ENCODE results near the gene ANAPC16.
"Not testable (repeated sequence)": the region's sequence is repeated elsewhere in the genome, so short reads cannot be mapped to it uniquely, and the experiment has no call there.

Gene ANAPC16

GRCh38 chr10:72224191-72224590, 8.4 kb downstream of the ANAPC16 start:
- not testable (repeated sequence) for H3K27me3 Mint-ChIP-seq, DNase-seq, H3K4me3 Mint-ChIP-seq, H3K9me3 Mint-ChIP-seq
- Mint-ChIP-seq H3K27ac (peak overlapping the region; percentile 90), H3K36me3 (ENCODE audit: low read depth) (peaks cover 76% of the 10 kb centered on the region), H3K4me1 (ENCODE audit: low read depth) (peaks cover 60% of the 10 kb centered on the region)

GRCh38 chr10:72226418-72227027, 10.7 kb downstream of the ANAPC16 start:
- Mint-ChIP-seq H3K9me3 (no peaks in the 10 kb centered on the region), H3K27ac (peak overlapping the region; percentile 85), H3K4me3 (no peak overlapping the region), H3K27me3 (no peaks in the 10 kb centered on the region), H3K4me1 (ENCODE audit: low read depth) (peaks cover 60% of the 10 kb centered on the region), H3K36me3 (ENCODE audit: low read depth) (peaks cover 76% of the 10 kb centered on the region)
- DNase-seq = no peak

- no peak overlapping the region for H3K4me3 Mint-ChIP-seq
- peak overlapping the region; percentile 18 for H3K27ac Mint-ChIP-seq
- peaks cover 56% of the 10 kb centered on the region for H3K4me1 Mint-ChIP-seq (ENCODE audit: low read depth)
Measured at GRCh38 chr10:72227826-72228225, 12.0 kb downstream of the ANAPC16 start.

GRCh38 chr10:72228318-72228751, 12.5 kb downstream of the ANAPC16 start:
- Mint-ChIP-seq H3K4me3 (no peak overlapping the region), H3K27me3 (no peaks in the 10 kb centered on the region), H3K9me3 (no peaks in the 10 kb centered on the region), H3K27ac (peak overlapping the region; percentile 73), H3K4me1 (ENCODE audit: low read depth) (peaks cover 54% of the 10 kb centered on the region), H3K36me3 (ENCODE audit: low read depth) (peaks cover 76% of the 10 kb centered on the region)
- no peak for DNase-seq

More at GRCh38 chr10:72227826-72228225, 12.0 kb downstream of the ANAPC16 start:
- no peak for DNase-seq
- Mint-ChIP-seq H3K27me3 (no peaks in the 10 kb centered on the region), H3K36me3 (ENCODE audit: low read depth) (peaks cover 73% of the 10 kb centered on the region), H3K9me3 (no peaks in the 10 kb centered on the region)

- no peak overlapping the region for H3K4me3 Mint-ChIP-seq
- peaks cover 75% of the 10 kb centered on the region for H3K36me3 Mint-ChIP-seq (ENCODE audit: low read depth)
- H3K27ac Mint-ChIP-seq = peak overlapping the region; percentile 41
Measured at GRCh38 chr10:72229261-72230251, 13.7 kb downstream of the ANAPC16 start.

GRCh38 chr10:72233621-72234020, 17.8 kb downstream of the ANAPC16 start:
- Mint-ChIP-seq H3K4me1 (ENCODE audit: low read depth) (peaks cover 28% of the 10 kb centered on the region), H3K27me3 (no peaks in the 10 kb centered on the region), H3K4me3 (no peak overlapping the region), H3K36me3 (ENCODE audit: low read depth) (peaks cover 81% of the 10 kb centered on the region), H3K27ac (no peak overlapping the region), H3K9me3 (no peaks in the 10 kb centered on the region)
- DNase-seq = no peak

More at GRCh38 chr10:72229261-72230251, 13.7 kb downstream of the ANAPC16 start:
- Mint-ChIP-seq H3K27me3 (no peaks in the 10 kb centered on the region), H3K9me3 (no peaks in the 10 kb centered on the region), H3K4me1 (ENCODE audit: low read depth) (peaks cover 44% of the 10 kb centered on the region)
- no peak for DNase-seq

- Mint-ChIP-seq H3K27me3 (no peaks in the 10 kb centered on the region), H3K4me3 (no peak overlapping the region), H3K36me3 (ENCODE audit: low read depth) (peaks cover 71% of the 10 kb centered on the region), H3K4me1 (ENCODE audit: low read depth) (peaks cover 21% of the 10 kb centered on the region), H3K9me3 (no peaks in the 10 kb centered on the region), H3K27ac (no peak overlapping the region)
- no peak for DNase-seq
Measured at GRCh38 chr10:72234560-72235095, 18.8 kb downstream of the ANAPC16 start.

- Mint-ChIP-seq H3K9me3 (no peaks in the 10 kb centered on the region), H3K36me3 (ENCODE audit: low read depth) (peaks cover 61% of the 10 kb centered on the region), H3K4me3 (no peak overlapping the region), H3K4me1 (ENCODE audit: low read depth) (peaks cover 18% of the 10 kb centered on the region), H3K27ac (peak overlapping the region; percentile 3), H3K27me3 (no peaks in the 10 kb centered on the region)
- DNase-seq = no peak
Measured at GRCh38 chr10:72235544-72236279, 19.9 kb downstream of the ANAPC16 start.

- Mint-ChIP-seq H3K9me3 (no peaks in the 10 kb centered on the region), H3K4me1 (ENCODE audit: low read depth) (peaks cover 35% of the 10 kb centered on the region), H3K27ac (no peak overlapping the region)
Measured at GRCh38 chr10:72238392-72239175, 22.8 kb downstream of the ANAPC16 start.

GRCh38 chr10:72239409-72239808, 23.6 kb downstream of the ANAPC16 start:
- Mint-ChIP-seq H3K27me3 (no peaks in the 10 kb centered on the region), H3K27ac (no peak overlapping the region), H3K4me1 (ENCODE audit: low read depth) (peaks cover 43% of the 10 kb centered on the region), H3K9me3 (no peaks in the 10 kb centered on the region), H3K36me3 (ENCODE audit: low read depth) (peaks cover 38% of the 10 kb centered on the region), H3K4me3 (no peak overlapping the region)
- DNase-seq = no peak

More at GRCh38 chr10:72238392-72239175, 22.8 kb downstream of the ANAPC16 start:
- no peak for DNase-seq
- Mint-ChIP-seq H3K36me3 (ENCODE audit: low read depth) (peaks cover 45% of the 10 kb centered on the region), H3K4me3 (no peak overlapping the region), H3K27me3 (no peaks in the 10 kb centered on the region)

GRCh38 chr10:72240371-72240770, 24.6 kb downstream of the ANAPC16 start:
- H3K27ac Mint-ChIP-seq = no peak overlapping the region

GRCh38 chr10:72241691-72242252, 26.0 kb downstream of the ANAPC16 start:
- H3K4me1 Mint-ChIP-seq (ENCODE audit: low read depth) = peaks cover 63% of the 10 kb centered on the region

More at GRCh38 chr10:72240371-72240770, 24.6 kb downstream of the ANAPC16 start:
- Mint-ChIP-seq H3K36me3 (ENCODE audit: low read depth) (peaks cover 30% of the 10 kb centered on the region), H3K4me1 (ENCODE audit: low read depth) (peaks cover 53% of the 10 kb centered on the region), H3K27me3 (no peaks in the 10 kb centered on the region), H3K9me3 (no peaks in the 10 kb centered on the region), H3K4me3 (no peak overlapping the region)
- no peak for DNase-seq

GRCh38 chr10:72242675-72243074, 26.9 kb downstream of the ANAPC16 start:
- peaks cover 7% of the 10 kb centered on the region for H3K36me3 Mint-ChIP-seq (ENCODE audit: low read depth)
- H3K9me3 Mint-ChIP-seq = no peaks in the 10 kb centered on the region
- peak overlapping the region; percentile 84 for H3K27ac Mint-ChIP-seq
- H3K4me3 Mint-ChIP-seq = peak overlapping the region; percentile 19
- H3K27me3 Mint-ChIP-seq = no peaks in the 10 kb centered on the region
- DNase-seq = no peak
- H3K4me1 Mint-ChIP-seq (ENCODE audit: low read depth) = peaks cover 68% of the 10 kb centered on the region

More at GRCh38 chr10:72241691-72242252, 26.0 kb downstream of the ANAPC16 start:
- H3K27me3 Mint-ChIP-seq = no peaks in the 10 kb centered on the region
- H3K9me3 Mint-ChIP-seq = no peaks in the 10 kb centered on the region
- peak overlapping the region; percentile 84 for H3K27ac Mint-ChIP-seq
- no peak for DNase-seq
- H3K4me3 Mint-ChIP-seq = no peak overlapping the region
- H3K36me3 Mint-ChIP-seq (ENCODE audit: low read depth) = peaks cover 16% of the 10 kb centered on the region
